GM23248 (cell line): ENCODE measurements around the gene FXYD6. TPM values are rescaled to one million over a fixed set of nuclear protein-coding genes. Genes with fewer than 3 reads are reported as not detected.
A peak's percentile ranks its signal among the peaks of the same experiment; 100 is the strongest.

Experiments used
- DNase-seq: peaks from one replicate; pipeline ENCODE4 v3.0.0-alpha.2; 2015
- H2AFZ ChIP-seq: fragments of 200-600 bp; sonication (generic); 2 replicates; pipeline ENCODE4 v1.6.1; 2016; ENCODE audit warnings: antibody characterized with exemption
- H3F3A ChIP-seq: fragments of 200-600 bp; sonication (generic); 2 replicates; pipeline ENCODE4 v1.6.1; 2016; ENCODE audit warnings: mild to moderate bottlenecking, antibody characterized with exemption, mixed run types; ENCODE audit not compliant: insufficient read depth
- H3K27ac ChIP-seq: fragments of 200-600 bp; sonication (generic); 2 replicates; pipeline ENCODE4 v1.5.1; 2016; ENCODE audit warnings: mild to moderate bottlenecking
- H3K27me3 ChIP-seq: fragments of 200-600 bp; sonication (generic); replicated peaks from 2 replicates; pipeline ENCODE4 v1.6.1; 2016; ENCODE audit warnings: mild to moderate bottlenecking; ENCODE audit not compliant: insufficient read depth
- H3K36me3 ChIP-seq: fragments of 200-600 bp; sonication (generic); 2 replicates; pipeline ENCODE4 v1.6.1; 2016; ENCODE audit warnings: low read depth, mild to moderate bottlenecking
- H3K4me1 ChIP-seq: fragments of 200-600 bp; sonication (generic); 2 replicates; pipeline ENCODE4 v1.6.1; 2016; ENCODE audit warnings: mild to moderate bottlenecking; ENCODE audit not compliant: insufficient read depth
- H3K4me2 ChIP-seq: fragments of 200-600 bp; sonication (generic); one replicate; pipeline ENCODE4 v1.6.1; 2016; ENCODE audit warnings: mild to moderate bottlenecking; ENCODE audit not compliant: unreplicated experiment
- H3K4me3 ChIP-seq: fragments of 200-600 bp; sonication (generic); 2 replicates; pipeline ENCODE4 v1.5.1; 2016; ENCODE audit warnings: mild to moderate bottlenecking
- H3K79me2 ChIP-seq: fragments of 200-600 bp; sonication (generic); 2 replicates; pipeline ENCODE4 v1.6.1; 2016; ENCODE audit warnings: mild to moderate bottlenecking; ENCODE audit not compliant: insufficient read depth
- H3K9ac ChIP-seq: fragments of 200-600 bp; sonication (generic); 2 replicates; pipeline ENCODE4 v1.6.1; 2016; ENCODE audit warnings: mild to moderate bottlenecking
- H3K9me2 ChIP-seq: fragments of 200-600 bp; sonication (generic); 2 replicates; pipeline ENCODE4 v1.6.1; 2016; ENCODE audit warnings: mixed run types, mild to moderate bottlenecking, moderate library complexity; ENCODE audit not compliant: insufficient read depth
- H3K9me3 ChIP-seq: fragments of 200-600 bp; sonication (generic); one replicate; pipeline ENCODE4 v1.6.1; 2017; ENCODE audit warnings: low read depth
- H4K20me1 ChIP-seq: fragments of 200-600 bp; sonication (generic); 2 replicates; pipeline ENCODE4 v1.6.0; 2016; ENCODE audit not compliant: insufficient read depth
- EZH2 ChIP-seq: fragments of 200-600 bp; sonication (generic); IDR thresholded peaks from 2 replicates; pipeline ENCODE4 v1.6.1; 2018; ENCODE audit warnings: antibody characterized with exemption, mild to moderate bottlenecking; ENCODE audit not compliant: insufficient read depth, poor library complexity, severe bottlenecking
- EZH2phosphoT487 ChIP-seq: fragments of 200-600 bp; sonication (generic); IDR thresholded peaks from 2 replicates; pipeline ENCODE4 v1.6.1; 2018; ENCODE audit warnings: antibody characterized with exemption, moderate library complexity, mild to moderate bottlenecking, low read depth; ENCODE audit not compliant: insufficient read depth
- WGBS, 2 experiments: methylation state at CpG; one replicate each; pipeline ENCODE4 v1.1.6; 2015 to 2017; ENCODE audit warnings: low lambda C conversion rate in 2 of 2, low coverage in 1 of 2; ENCODE audit errors: missing lambda C conversion rate in 2 of 2; 5-methylcytosine and 5-hydroxymethylcytosine counted together
- in situ Hi-C: fragments of 300-500 bp; cut with MboI; formaldehyde crosslinking; loops from 2 replicates; pipeline ENCODE4 v1.15.0; 2020
- polyA plus RNA-seq: library from polyadenylated mRNA; unstranded; fragments of >200 nt; fragmentation: Nextera tagmentation; extraction: Ambion mirVana; gene quantifications from 2 replicates; pipeline ENCODE4 v1.2.1, GENCODE V29; 2016
- total RNA-seq: library from RNA; depleted of rRNA; stranded (reverse); fragments of >200 nt; shearing (Covaris generic); gene quantifications from 2 replicates; pipeline ENCODE4 v1.2.3, GENCODE V29; 2014

The FXYD6 gene
- total and polyA plus RNA-seq, 2 experiments from 2014 or later = not detected

GRCh38 chr11:117795638-117796455, 80.6 kb downstream of the FXYD6 start:
- WGBS, 2 experiments = 20 to 22% methylated on average over 36 to 51 of the region's 53 CpGs
- no peak for DNase-seq
- in situ Hi-C loops = no loop called here
- no peak overlapping the region for H3K9ac ChIP-seq
- no peaks in the 10 kb centered on the region for H3K9me2 ChIP-seq
- H3K4me2 ChIP-seq = no peak overlapping the region
- no peak overlapping the region for H3K27ac ChIP-seq
- H3K4me3 ChIP-seq = no peak overlapping the region
- TF ChIP-seq EZH2 (peak; percentile 50), EZH2phosphoT487 (no peak)
- H3K36me3 ChIP-seq = no peaks in the 10 kb centered on the region
- H3K79me2 ChIP-seq = no peaks in the 10 kb centered on the region
- H3K4me1 ChIP-seq = no peaks in the 10 kb centered on the region
- no peak overlapping the region for H2AFZ ChIP-seq
- no peaks in the 10 kb centered on the region for H3K9me3 ChIP-seq
- no peaks in the 10 kb centered on the region for H4K20me1 ChIP-seq
- no peaks in the 10 kb centered on the region for H3F3A ChIP-seq
- H3K27me3 ChIP-seq = peaks cover 49% of the 10 kb centered on the region

DNA sequence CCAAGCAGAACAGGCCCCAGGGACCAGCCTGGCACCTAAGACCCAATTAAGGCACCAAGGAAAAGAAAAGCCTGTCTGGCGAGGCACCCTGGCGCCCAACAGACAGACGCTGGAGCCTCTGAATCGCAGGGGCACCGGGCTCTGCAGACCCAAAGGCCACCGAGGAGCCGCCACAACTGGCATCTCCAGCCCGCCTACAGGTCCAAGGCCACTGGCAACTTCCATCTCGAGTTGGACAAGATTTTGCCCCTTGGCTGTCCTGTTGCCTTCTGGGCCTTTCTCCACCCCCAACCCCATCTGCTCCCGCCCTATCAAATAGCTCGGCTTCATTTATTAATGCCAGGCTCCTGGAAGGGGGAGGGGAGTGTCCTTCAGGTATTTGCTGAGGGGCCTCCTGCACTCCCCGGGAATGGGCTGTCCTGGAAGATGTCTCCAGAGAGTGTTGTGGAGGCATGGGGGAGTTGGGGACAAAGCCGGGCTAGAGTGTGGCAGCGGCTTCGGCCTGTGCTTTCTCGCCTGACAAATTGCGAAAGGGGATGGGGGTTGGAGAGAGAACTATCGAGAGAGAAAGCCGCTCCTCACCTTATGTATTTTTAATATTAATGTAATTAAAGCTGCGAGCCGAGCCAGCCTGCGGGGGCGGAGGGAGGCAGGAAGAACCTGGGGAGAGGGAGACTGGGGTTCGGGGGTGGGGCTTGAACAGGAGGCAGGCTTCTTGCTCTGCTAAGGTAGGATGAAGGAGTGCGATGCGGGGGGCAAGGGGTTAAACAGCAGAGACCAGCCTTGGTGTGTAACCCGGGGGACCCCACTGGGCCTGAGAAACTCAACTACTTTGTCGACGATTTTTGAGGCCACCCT, 81.5 kb downstream of the FXYD6 start:
- no peak for TF ChIP-seq EZH2phosphoT487
- no peak for DNase-seq
- H3K4me3 ChIP-seq = no peak overlapping the region
- H3K27ac ChIP-seq = no peak overlapping the region
- in situ Hi-C loops = no loop called here
- no peaks in the 10 kb centered on the region for H3K36me3 ChIP-seq
- H3K9me2 ChIP-seq = no peaks in the 10 kb centered on the region
- H3K79me2 ChIP-seq = no peaks in the 10 kb centered on the region
- H4K20me1 ChIP-seq = no peaks in the 10 kb centered on the region
- H2AFZ ChIP-seq = no peak overlapping the region
- peaks cover 43% of the 10 kb centered on the region for H3K27me3 ChIP-seq
- H3K9ac ChIP-seq = no peak overlapping the region
- H3K9me3 ChIP-seq = no peaks in the 10 kb centered on the region
- no peaks in the 10 kb centered on the region for H3K4me1 ChIP-seq
- WGBS, 2 experiments = 69% methylated on average over 27 to 29 of the region's 29 CpGs
- H3F3A ChIP-seq = no peaks in the 10 kb centered on the region
- no peak overlapping the region for H3K4me2 ChIP-seq

GRCh38 chr11:117794135-117794534, 82.3 kb downstream of the FXYD6 start:
- no peak for DNase-seq
- in situ Hi-C loops = no loop called here
- H3K9me2 ChIP-seq = no peaks in the 10 kb centered on the region
- 10 to 14% methylated on average over 10 of the region's 10 CpGs for WGBS, 2 experiments
- no peak overlapping the region for H3K9ac ChIP-seq
- H3F3A ChIP-seq = no peaks in the 10 kb centered on the region
- H3K36me3 ChIP-seq = no peaks in the 10 kb centered on the region
- no peak overlapping the region for H2AFZ ChIP-seq
- H4K20me1 ChIP-seq = no peaks in the 10 kb centered on the region
- no peaks in the 10 kb centered on the region for H3K9me3 ChIP-seq
- H3K4me2 ChIP-seq = no peak overlapping the region
- no peak overlapping the region for H3K4me3 ChIP-seq
- no peak overlapping the region for H3K27ac ChIP-seq
- H3K27me3 ChIP-seq = peaks cover 43% of the 10 kb centered on the region
- H3K79me2 ChIP-seq = no peaks in the 10 kb centered on the region
- no peak for TF ChIP-seq EZH2phosphoT487
- H3K4me1 ChIP-seq = no peaks in the 10 kb centered on the region

- Histone ChIP-seq H3K27ac (no peak overlapping the region), H2AFZ (no peak overlapping the region), H3K36me3 (no peaks in the 10 kb centered on the region), H3F3A (no peaks in the 10 kb centered on the region), H3K79me2 (no peaks in the 10 kb centered on the region), H3K4me3 (no peak overlapping the region), H4K20me1 (no peaks in the 10 kb centered on the region), H3K9me3 (no peaks in the 10 kb centered on the region), H3K4me2 (no peak overlapping the region), H3K27me3 (peaks cover 42% of the 10 kb centered on the region), H3K9me2 (no peaks in the 10 kb centered on the region), H3K9ac (no peak overlapping the region), H3K4me1 (no peaks in the 10 kb centered on the region)
- DNase-seq = no peak
- no peak for TF ChIP-seq EZH2
- no peak for TF ChIP-seq EZH2phosphoT487
- in situ Hi-C loops = no loop called here
- 14 to 17% methylated on average over 9 of the region's 9 CpGs for WGBS, 2 experiments
These were observed 82.9 kb downstream of the FXYD6 start for GRCh38 chr11:117793583-117793982.
